Neuron (in vitro differentiated cells): Measurements from ENCODE around the gene GNAQ.
"Not testable (repeated sequence)": the region's sequence is repeated elsewhere in the genome, so short reads cannot be mapped to it uniquely, and the experiment has no call there.

ENCODE experiments used
- H2AFZ ChIP-seq: one replicate; pipeline ENCODE4 v1.6.1; 2013; ENCODE audit warnings: low read depth, mild to moderate bottlenecking, inconsistent platforms, low read length, moderate library complexity
- H3K27me3 ChIP-seq: one replicate; pipeline ENCODE4 v1.6.1; 2013; ENCODE audit warnings: low read length; ENCODE audit not compliant: insufficient read depth
- H3K36me3 ChIP-seq: one replicate; pipeline ENCODE4 v1.6.1; 2013; ENCODE audit warnings: low read length; ENCODE audit not compliant: insufficient read depth
- H3K4me1 ChIP-seq: one replicate; pipeline ENCODE4 v1.6.1; 2013; ENCODE audit warnings: low read length; ENCODE audit not compliant: insufficient read depth
- H3K4me3 ChIP-seq: 2 replicates; pipeline ENCODE4 v1.5.1; 2013; ENCODE audit warnings: mild to moderate bottlenecking, low read length, moderate library complexity
- H3K9me3 ChIP-seq: one replicate; pipeline ENCODE4 v1.6.1; 2013; ENCODE audit warnings: low read length

Gene GNAQ

DNA sequence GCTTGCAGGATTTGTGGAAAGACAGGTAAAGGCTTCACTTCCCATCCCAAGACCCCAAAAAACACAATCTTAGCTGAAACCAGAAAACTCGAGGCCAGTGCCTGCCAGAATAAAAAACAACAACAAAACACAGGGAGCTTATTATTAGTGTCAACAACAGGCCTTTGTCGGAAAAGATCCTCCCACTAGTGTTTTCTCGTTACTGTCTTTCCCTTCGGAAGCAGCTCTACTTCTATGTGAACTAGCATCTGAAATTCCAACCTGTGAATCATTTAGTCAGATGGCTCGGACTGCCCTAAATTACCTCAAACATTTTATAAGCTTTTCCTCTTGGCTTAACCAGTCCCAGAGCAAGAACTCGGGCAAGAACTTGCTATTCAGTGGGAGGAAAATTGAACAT lies 261.3 kb downstream of the GNAQ start:
- Histone ChIP-seq H3K36me3 (peaks cover 8% of the 10 kb centered on the region), H3K9me3 (peaks cover 4% of the 10 kb centered on the region), H3K4me1 (no peaks in the 10 kb centered on the region), H3K4me3 (no peak overlapping the region), H2AFZ (no peak overlapping the region), H3K27me3 (no peaks in the 10 kb centered on the region)

DNA sequence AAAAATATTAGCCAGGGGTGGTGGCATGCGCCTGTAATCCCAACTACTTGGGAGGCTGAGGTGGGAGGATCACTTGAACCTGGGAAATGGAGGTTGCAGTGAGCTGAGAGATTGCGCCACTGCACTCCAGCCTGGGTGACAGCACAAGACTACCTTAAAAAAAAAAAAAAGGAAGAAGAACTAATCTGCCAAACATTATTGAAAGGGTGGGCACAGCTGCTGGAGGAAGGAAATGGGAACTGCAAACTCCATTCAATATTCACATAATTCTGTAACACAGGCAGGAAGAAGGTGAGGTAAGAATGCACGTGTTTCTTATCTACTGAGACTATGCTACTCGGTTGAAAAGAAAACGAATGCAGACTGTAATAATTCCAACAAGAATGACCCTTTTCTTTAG lies 262.4 kb downstream of the GNAQ start:
- H3K9me3 ChIP-seq = peaks cover 5% of the 10 kb centered on the region
- H2AFZ ChIP-seq = no peak overlapping the region
- H3K36me3 ChIP-seq = peaks cover 8% of the 10 kb centered on the region
- H3K4me1 ChIP-seq = no peaks in the 10 kb centered on the region
- H3K4me3 ChIP-seq = no peak overlapping the region
- no peaks in the 10 kb centered on the region for H3K27me3 ChIP-seq

DNA sequence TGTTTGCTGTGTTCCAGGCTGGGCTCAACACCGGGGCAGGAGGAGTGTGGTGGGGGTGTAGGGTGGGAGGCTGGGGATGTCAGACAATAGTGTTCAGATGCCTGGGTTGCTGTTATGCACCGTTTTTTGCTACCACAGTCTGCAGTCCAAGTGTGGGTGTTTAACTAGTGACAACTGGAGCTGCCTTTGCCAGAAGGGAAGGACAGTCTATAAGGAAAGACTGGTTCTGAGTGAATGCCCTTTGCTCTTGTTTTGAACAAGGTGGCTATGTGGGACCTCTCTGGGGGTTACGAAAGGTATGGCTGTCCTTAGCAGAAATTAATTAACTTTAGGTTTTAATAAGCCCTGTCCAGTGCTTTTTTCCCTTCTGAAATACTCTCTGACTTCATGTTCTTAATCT lies 265.0 kb downstream of the GNAQ start:
- Histone ChIP-seq H3K4me1 (no peaks in the 10 kb centered on the region), H3K4me3 (no peak overlapping the region), H3K36me3 (peaks cover 7% of the 10 kb centered on the region), H2AFZ (no peak overlapping the region), H3K27me3 (no peaks in the 10 kb centered on the region), H3K9me3 (peaks cover 8% of the 10 kb centered on the region)

DNA sequence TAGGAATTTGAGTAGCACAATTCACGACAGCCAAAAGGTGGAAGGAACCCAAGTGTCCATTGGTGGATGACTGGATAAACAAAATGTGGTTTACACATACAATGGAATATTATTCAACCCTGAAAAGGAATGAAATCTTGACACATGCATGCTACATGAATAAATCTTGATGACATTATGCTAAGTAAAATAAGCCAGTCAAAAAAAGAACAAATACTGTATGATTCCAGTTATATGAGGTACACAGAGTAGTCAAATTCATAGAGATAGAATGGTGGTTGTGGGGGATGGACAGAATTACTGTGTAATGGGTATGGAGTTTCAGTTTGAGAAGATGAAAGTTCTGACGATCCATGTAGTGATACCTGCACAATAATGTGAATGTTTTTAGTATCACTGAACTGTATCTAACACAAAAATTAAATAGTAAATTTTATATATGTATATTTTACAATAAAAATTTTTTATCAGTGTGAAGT lies 265.8 kb downstream of the GNAQ start:
- H3K4me3 ChIP-seq = no peak overlapping the region
- H3K4me1 ChIP-seq = no peaks in the 10 kb centered on the region
- H2AFZ ChIP-seq = no peak overlapping the region
- H3K36me3 ChIP-seq = peaks cover 7% of the 10 kb centered on the region
- H3K27me3 ChIP-seq = no peaks in the 10 kb centered on the region
- peaks cover 8% of the 10 kb centered on the region for H3K9me3 ChIP-seq

DNA sequence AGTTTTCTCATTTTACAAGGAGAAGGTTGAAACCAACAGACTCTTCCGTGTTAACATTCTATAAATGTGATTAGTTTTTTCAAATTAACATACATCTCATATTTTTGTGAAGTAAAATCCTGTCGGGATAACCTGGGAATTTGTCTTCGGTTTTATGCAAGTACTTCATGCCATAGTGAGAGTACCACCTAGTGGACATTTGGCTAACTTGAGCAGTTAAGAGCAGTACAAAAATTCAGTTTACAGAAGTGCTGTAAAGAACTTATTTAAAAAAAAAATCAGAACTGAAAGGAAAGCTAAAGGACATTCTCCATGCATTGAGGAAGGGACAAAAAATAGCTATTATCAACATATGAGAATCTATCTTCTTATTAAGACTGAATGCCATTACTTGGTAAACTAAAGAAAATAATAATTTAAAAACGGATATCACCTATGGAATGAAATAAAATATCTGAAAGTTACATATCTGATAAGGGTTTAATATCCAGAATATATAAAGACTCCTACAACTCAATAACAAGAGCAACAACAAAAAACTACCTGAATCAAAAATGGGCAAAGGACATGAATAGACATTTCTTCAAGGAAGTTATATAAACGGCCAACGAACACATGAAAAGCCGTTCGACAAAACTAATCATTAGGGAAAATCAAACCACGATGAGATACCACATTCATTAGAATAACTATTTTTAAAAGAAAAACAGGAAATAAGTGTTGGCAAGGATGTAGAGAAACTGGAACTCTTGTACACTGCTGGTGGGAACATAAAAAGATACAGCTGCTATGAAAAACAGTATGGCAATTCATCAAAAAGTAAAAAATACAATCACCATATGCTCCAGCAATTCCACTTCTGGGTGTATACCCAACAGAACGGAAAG lies 266.5 kb downstream of the GNAQ start:
- H3K9me3 ChIP-seq = peaks cover 8% of the 10 kb centered on the region
- peaks cover 7% of the 10 kb centered on the region for H3K36me3 ChIP-seq
- H3K27me3 ChIP-seq = no peaks in the 10 kb centered on the region
- no peaks in the 10 kb centered on the region for H3K4me1 ChIP-seq
- H2AFZ ChIP-seq = no peak overlapping the region
- no peak overlapping the region for H3K4me3 ChIP-seq

DNA sequence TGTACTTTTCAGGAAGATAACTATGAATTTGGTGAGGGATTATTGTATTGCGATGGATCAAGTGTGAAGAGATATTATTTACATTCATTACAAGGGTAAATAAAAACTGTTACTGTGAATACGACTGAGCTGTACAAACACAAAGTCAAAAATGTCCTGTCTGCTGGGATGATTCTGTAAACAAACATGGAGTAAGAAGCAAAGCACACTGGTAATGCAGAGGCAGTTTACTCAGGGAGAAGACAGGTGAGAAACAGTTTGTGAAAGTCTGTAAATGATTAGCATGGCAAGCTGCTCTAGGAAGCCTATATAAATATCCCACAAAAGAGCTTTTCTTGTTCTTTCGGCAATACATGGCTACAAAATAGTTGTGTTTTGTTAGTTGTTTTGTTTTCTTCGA lies 268.0 kb downstream of the GNAQ start:
- H3K36me3 ChIP-seq = peaks cover 7% of the 10 kb centered on the region
- peaks cover 10% of the 10 kb centered on the region for H3K9me3 ChIP-seq
- H3K27me3 ChIP-seq = no peaks in the 10 kb centered on the region
- H3K4me1 ChIP-seq = no peaks in the 10 kb centered on the region
- no peak overlapping the region for H2AFZ ChIP-seq
- H3K4me3 ChIP-seq = no peak overlapping the region

DNA sequence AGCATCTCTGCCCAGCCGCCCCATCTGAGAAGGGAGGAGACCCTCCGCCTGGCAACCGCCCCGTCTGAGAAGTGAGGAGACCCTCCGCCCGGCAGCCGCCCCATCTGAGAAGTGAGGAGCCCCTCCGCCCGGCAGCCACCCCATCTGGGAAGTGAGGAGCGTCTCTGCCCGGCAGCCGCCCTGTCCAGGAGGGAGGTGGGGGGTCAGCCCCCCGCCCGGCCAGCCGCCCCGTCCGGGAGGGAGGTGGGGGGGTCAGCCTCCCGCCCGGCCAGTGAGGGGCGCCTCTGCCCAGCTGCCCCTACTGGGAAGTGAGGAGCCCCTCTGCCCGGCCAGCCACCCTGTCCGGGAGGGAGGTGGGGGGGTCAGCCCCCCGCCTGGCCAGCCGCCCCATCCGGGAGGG lies 270.7 kb downstream of the GNAQ start:
- peaks cover 15% of the 10 kb centered on the region for H3K36me3 ChIP-seq
- H3K4me3 ChIP-seq, H2AFZ ChIP-seq, H3K27me3 ChIP-seq, H3K4me1 ChIP-seq: not testable (repeated sequence)
- peaks cover 10% of the 10 kb centered on the region for H3K9me3 ChIP-seq

DNA sequence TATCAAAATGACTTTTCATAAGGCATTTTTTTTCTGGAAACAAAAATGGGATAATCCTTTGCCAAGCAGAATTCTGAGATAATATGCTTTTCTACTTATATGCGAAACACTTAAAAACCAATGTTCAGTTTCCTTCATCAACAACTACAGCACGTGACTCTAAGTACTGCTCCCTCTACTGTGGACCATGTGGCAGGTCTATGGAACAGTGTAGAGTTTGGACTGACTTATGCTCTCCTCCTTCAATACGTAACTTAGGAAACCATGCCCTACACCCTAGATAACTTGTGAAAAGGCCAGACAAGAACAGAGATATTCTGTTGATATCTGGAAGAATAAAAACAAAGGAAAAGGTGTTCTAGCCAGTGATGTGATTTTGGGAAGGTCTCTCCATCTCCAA lies 272.2 kb downstream of the GNAQ start:
- Histone ChIP-seq H3K4me3 (no peak overlapping the region), H3K27me3 (no peaks in the 10 kb centered on the region), H3K4me1 (no peaks in the 10 kb centered on the region), H3K36me3 (peaks cover 12% of the 10 kb centered on the region), H3K9me3 (peaks cover 6% of the 10 kb centered on the region), H2AFZ (no peak overlapping the region)

DNA sequence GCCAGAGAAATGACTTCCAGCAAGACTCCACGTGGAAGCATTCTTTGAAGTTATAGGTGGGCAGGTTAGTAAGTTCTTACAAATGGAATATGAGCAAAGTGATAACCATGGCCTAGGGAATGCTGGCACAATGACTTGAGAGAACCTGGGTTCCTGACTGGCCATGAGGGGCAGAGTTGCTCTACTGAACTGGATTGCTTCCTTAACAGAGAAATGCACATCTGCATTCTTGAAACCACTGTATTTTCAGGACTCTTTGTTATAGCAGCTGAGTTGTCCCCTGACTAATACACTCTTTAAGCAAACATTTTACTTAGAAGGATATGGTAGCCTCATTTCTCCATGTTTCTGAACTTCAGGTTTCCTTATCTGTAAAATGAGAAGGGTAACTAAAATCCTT lies 275.2 kb downstream of the GNAQ start:
- Histone ChIP-seq H3K4me3 (no peak overlapping the region), H3K27me3 (no peaks in the 10 kb centered on the region), H3K36me3 (peaks cover 10% of the 10 kb centered on the region), H2AFZ (no peak overlapping the region), H3K9me3 (peaks cover 2% of the 10 kb centered on the region), H3K4me1 (no peaks in the 10 kb centered on the region)

DNA sequence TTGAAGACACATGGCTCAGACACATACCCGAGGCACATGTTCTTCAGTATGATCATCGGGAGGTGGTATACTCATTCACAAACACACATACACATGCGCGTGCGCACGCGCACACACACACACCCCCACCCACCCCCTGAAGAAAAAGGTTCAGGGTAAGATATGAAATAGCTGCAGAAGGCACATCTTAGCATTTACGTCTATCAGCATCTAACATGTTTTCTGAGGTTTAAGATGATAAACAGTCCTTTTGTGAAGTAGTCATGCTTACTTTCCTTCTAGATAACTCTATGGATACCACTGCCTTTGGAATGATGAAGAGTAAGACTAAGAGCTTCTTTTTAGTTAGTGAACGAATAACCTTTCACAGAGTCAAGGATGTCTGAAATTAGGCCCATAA lies 278.4 kb downstream of the GNAQ start:
- peaks cover 13% of the 10 kb centered on the region for H3K36me3 ChIP-seq
- H2AFZ ChIP-seq = no peak overlapping the region
- no peaks in the 10 kb centered on the region for H3K27me3 ChIP-seq
- H3K9me3 ChIP-seq = no peaks in the 10 kb centered on the region
- no peak overlapping the region for H3K4me3 ChIP-seq
- no peaks in the 10 kb centered on the region for H3K4me1 ChIP-seq

DNA sequence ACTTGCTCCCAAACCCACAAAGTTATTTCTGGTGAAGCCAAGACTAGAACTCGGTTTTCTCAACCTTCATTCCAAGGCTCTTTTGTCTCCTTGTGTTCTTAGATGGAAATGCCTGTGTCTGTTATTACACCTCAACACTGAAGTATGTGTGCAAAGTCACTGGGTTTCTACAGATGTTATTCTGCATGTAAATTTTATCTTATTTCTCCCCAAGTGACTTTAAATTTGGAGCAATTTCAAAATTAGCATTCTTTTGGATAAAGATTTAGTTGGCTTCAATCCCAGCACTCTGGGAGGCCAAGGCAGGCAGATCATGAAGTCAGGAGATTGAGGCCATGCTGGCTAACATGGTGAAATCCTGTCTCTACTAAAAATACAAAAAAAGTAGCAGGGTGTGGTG lies 279.1 kb downstream of the GNAQ start:
- Histone ChIP-seq H2AFZ (no peak overlapping the region), H3K36me3 (peaks cover 13% of the 10 kb centered on the region), H3K27me3 (no peaks in the 10 kb centered on the region), H3K4me3 (no peak overlapping the region), H3K9me3 (no peaks in the 10 kb centered on the region), H3K4me1 (no peaks in the 10 kb centered on the region)

DNA sequence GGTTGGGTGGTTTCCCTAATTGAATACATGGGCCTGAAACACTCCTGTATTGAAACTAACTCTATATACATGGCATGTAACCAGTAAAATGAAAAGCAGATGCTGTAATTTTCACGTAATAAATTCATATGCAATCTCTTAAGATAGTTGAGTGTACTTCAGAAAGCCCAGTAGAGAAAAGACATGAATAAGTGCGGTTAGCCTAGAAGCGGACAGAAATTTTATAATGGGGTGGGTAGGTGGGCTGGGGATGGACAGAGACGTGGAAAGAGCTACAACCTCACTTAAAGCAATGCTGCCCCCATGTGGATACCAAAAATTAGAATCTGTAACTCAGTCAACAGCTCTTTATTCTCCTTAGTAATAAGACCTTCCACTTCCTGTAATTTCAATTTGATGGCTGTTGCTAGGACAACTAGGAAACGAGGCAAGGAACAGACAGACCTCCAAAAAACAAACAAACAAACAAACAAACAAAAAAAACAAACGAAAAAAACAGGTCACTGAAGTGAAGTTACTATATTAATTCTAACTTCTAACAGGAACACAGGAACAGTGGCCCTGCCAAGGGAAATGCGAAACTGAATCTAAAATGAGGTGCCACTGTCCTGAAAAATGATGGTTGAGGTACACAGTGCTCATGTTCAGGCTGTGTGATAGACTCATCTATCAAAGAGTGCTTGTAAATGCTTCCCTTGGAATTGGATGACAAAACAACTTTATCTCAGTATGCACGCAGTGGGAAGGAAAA lies 280.1 kb downstream of the GNAQ start:
- no peak overlapping the region for H2AFZ ChIP-seq
- no peaks in the 10 kb centered on the region for H3K27me3 ChIP-seq
- no peak overlapping the region for H3K4me3 ChIP-seq
- H3K9me3 ChIP-seq = no peaks in the 10 kb centered on the region
- no peaks in the 10 kb centered on the region for H3K4me1 ChIP-seq
- H3K36me3 ChIP-seq = peaks cover 8% of the 10 kb centered on the region

DNA sequence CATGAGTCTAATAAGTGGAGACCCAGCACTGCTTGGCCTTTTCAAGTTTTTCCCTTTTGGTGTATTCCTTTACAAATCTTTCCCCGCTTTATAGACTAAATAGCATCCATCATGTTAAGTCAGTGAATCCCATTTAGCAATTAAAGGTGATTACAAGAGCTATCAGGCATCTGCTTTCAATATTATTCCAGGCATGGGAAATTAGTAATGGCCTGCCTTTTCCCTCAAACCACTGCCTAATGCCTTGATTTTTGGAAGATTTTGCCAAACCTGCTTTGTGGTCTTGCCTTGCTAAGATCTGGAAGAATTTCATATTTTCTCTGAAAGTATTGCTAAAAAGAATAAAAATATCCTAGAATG lies 280.6 kb downstream of the GNAQ start:
- Histone ChIP-seq H3K4me3 (no peak overlapping the region), H3K9me3 (no peaks in the 10 kb centered on the region), H3K27me3 (no peaks in the 10 kb centered on the region), H3K4me1 (no peaks in the 10 kb centered on the region), H2AFZ (no peak overlapping the region), H3K36me3 (peaks cover 4% of the 10 kb centered on the region)
